ENCODE data around the gene TEX10. TPM values are rescaled to one million over a fixed set of nuclear protein-coding genes. Genes with fewer than 3 reads are reported as not detected.

Gene TEX10
- total and polyA plus RNA-seq, 9 of the 15 experiments (the other 6 are each of a cell fraction or from before 2014, with no cell fraction given): 27.8 to 60.0 (median 47.9) TPM

DNA sequence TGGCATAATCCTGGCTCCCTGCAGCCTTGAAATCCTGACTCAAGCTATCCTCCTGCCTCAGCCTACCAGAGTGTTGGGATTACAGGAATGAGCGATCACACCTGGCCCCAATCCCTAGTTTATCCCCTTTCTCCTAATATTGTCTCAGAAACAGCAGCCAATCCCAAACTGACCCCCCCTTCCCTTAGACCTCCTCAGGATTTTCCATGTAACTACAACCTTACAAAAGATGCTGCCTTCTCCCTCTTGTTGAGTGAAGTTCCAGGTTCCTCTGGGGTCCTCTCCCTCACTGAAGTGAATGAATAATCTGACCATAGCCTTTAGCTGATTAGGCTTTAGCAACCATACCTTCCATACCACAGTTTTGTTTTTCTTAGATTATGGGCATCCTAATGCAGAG is 48.3 kb upstream of the TEX10 start:
- ATAC-seq (no peak), FAIRE-seq (no peak)
- H2AFZ ChIP-seq (ENCODE audit: low read depth, low read length): no peak overlapping the region
- no peak for TF ChIP-seq SMARCA5 (IDR thresholded peaks at IDR 0.05)
- TF ChIP-seq, protein P1, sequence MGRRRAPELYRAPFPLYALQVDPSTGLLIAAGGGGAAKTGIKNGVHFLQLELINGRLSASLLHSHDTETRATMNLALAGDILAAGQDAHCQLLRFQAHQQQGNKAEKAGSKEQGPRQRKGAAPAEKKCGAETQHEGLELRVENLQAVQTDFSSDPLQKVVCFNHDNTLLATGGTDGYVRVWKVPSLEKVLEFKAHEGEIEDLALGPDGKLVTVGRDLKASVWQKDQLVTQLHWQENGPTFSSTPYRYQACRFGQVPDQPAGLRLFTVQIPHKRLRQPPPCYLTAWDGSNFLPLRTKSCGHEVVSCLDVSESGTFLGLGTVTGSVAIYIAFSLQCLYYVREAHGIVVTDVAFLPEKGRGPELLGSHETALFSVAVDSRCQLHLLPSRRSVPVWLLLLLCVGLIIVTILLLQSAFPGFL (CRISPR knock-in tag; IDR thresholded peaks at IDR 0.05): no peak
- TF ChIP-seq PRMT5 (CRISPR knock-in tag; IDR thresholded peaks at IDR 0.05): no peak
- TF ChIP-seq, protein P2, sequence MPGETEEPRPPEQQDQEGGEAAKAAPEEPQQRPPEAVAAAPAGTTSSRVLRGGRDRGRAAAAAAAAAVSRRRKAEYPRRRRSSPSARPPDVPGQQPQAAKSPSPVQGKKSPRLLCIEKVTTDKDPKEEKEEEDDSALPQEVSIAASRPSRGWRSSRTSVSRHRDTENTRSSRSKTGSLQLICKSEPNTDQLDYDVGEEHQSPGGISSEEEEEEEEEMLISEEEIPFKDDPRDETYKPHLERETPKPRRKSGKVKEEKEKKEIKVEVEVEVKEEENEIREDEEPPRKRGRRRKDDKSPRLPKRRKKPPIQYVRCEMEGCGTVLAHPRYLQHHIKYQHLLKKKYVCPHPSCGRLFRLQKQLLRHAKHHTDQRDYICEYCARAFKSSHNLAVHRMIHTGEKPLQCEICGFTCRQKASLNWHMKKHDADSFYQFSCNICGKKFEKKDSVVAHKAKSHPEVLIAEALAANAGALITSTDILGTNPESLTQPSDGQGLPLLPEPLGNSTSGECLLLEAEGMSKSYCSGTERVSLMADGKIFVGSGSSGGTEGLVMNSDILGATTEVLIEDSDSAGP (CRISPR knock-in tag; IDR thresholded peaks at IDR 0.05): no peak
- TF ChIP-seq, protein P3, sequence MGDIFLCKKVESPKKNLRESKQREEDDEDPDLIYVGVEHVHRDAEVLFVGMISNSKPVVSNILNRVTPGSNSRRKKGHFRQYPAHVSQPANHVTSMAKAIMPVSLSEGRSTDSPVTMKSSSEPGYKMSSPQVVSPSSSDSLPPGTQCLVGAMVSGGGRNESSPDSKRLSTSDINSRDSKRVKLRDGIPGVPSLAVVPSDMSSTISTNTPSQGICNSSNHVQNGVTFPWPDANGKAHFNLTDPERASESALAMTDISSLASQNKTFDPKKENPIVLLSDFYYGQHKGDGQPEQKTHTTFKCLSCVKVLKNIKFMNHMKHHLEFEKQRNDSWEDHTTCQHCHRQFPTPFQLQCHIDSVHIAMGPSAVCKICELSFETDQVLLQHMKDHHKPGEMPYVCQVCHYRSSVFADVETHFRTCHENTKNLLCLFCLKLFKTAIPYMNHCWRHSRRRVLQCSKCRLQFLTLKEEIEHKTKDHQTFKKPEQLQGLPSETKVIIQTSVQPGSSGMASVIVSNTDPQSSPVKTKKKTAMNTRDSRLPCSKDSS (IDR thresholded peaks at IDR 0.05; ENCODE audit: low read depth, partially characterized antibody): no peak
- TF ChIP-seq, protein P4, sequence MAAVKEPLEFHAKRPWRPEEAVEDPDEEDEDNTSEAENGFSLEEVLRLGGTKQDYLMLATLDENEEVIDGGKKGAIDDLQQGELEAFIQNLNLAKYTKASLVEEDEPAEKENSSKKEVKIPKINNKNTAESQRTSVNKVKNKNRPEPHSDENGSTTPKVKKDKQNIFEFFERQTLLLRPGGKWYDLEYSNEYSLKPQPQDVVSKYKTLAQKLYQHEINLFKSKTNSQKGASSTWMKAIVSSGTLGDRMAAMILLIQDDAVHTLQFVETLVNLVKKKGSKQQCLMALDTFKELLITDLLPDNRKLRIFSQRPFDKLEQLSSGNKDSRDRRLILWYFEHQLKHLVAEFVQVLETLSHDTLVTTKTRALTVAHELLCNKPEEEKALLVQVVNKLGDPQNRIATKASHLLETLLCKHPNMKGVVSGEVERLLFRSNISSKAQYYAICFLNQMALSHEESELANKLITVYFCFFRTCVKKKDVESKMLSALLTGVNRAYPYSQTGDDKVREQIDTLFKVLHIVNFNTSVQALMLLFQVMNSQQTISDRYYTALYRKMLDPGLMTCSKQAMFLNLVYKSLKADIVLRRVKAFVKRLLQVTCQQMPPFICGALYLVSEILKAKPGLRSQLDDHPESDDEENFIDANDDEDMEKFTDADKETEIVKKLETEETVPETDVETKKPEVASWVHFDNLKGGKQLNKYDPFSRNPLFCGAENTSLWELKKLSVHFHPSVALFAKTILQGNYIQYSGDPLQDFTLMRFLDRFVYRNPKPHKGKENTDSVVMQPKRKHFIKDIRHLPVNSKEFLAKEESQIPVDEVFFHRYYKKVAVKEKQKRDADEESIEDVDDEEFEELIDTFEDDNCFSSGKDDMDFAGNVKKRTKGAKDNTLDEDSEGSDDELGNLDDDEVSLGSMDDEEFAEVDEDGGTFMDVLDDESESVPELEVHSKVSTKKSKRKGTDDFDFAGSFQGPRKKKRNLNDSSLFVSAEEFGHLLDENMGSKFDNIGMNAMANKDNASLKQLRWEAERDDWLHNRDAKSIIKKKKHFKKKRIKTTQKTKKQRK (IDR thresholded peaks at IDR 0.05; ENCODE audit: borderline replicate concordance, low read depth, low read length): no peak
- no peak for TF ChIP-seq SMAD4 (CRISPR knock-in tag; conservative IDR thresholded peaks at IDR 0.05)
- TF ChIP-seq, protein P5, sequence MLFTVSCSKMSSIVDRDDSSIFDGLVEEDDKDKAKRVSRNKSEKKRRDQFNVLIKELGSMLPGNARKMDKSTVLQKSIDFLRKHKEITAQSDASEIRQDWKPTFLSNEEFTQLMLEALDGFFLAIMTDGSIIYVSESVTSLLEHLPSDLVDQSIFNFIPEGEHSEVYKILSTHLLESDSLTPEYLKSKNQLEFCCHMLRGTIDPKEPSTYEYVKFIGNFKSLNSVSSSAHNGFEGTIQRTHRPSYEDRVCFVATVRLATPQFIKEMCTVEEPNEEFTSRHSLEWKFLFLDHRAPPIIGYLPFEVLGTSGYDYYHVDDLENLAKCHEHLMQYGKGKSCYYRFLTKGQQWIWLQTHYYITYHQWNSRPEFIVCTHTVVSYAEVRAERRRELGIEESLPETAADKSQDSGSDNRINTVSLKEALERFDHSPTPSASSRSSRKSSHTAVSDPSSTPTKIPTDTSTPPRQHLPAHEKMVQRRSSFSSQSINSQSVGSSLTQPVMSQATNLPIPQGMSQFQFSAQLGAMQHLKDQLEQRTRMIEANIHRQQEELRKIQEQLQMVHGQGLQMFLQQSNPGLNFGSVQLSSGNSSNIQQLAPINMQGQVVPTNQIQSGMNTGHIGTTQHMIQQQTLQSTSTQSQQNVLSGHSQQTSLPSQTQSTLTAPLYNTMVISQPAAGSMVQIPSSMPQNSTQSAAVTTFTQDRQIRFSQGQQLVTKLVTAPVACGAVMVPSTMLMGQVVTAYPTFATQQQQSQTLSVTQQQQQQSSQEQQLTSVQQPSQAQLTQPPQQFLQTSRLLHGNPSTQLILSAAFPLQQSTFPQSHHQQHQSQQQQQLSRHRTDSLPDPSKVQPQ (CRISPR knock-in tag; IDR thresholded peaks at IDR 0.05; ENCODE audit: borderline replicate concordance): no peak
- TF ChIP-seq DIDO1 (tag; IDR thresholded peaks at IDR 0.05; ENCODE audit: low read depth): no peak
- TF ChIP-seq DDX20 (tag; IDR thresholded peaks at IDR 0.05; ENCODE audit: low read depth): no peak
- no peak for TF ChIP-seq PYGO2 (tag; IDR thresholded peaks at IDR 0.05)
- no peak for TF ChIP-seq RCOR1 (IDR thresholded peaks at IDR 0.05; ENCODE audit: borderline replicate concordance in 1 of 2, low read depth in 2 of 2, low read length in 2 of 2)

More for the DNA sequence above, 48.3 kb upstream of the TEX10 start:
- Histone ChIP-seq H3K4me1 (replicated peaks in 1 of 2; ENCODE audit: control insufficient read depth in 2 of 2, insufficient read depth in 2 of 2, low read length in 2 of 2) (peaks cover 0 to 4% of the 10 kb centered on the region in 2 experiments; a peak in 1 of 5 replicates), H3K9me1 (ENCODE audit: control insufficient read depth, insufficient read depth, low read length) (no peaks in the 10 kb centered on the region), H3K27ac (ENCODE audit: extremely low read depth, low read depth, low read length) (no peak overlapping the region), H3K9me3 (replicated peaks; ENCODE audit: control insufficient read depth, insufficient read depth, low read depth, low read length) (no peaks in the 10 kb centered on the region; the same call in 1 of the 2 replicates), H3K27me3 (ENCODE audit: control insufficient read depth in 2 of 2, insufficient read depth in 2 of 2, low read length in 2 of 2) (no peaks in the 10 kb centered on the region), H4K20me1 (replicated peaks; ENCODE audit: control insufficient read depth, insufficient read depth, low read length) (no peaks in the 10 kb centered on the region), H3K79me2 (ENCODE audit: control insufficient read depth, insufficient read depth, low read length) (no peaks in the 10 kb centered on the region), H3K9ac (ENCODE audit: insufficient read depth in 1 of 2, low read depth in 2 of 2, low read length in 2 of 2) (no peak overlapping the region), H3K4me2 (ENCODE audit: insufficient read depth, low read length) (no peak overlapping the region), H3K36me3 (ENCODE audit: control insufficient read depth, insufficient read depth, low read length) (no peaks in the 10 kb centered on the region), H3K4me3 (no peak overlapping the region)
- no TSS peak for BruUV-seq (replicated peaks)
- CTCF ChIA-PET (ENCODE audit: low intra/inter-chr PET ratio): no interaction called here
- intact Hi-C loops (cut with micrococcal nuclease) (no loop called here), in situ Hi-C loops (cut with MboI) (no loop called here)
- 10% methylated on average over 1 of the region's 1 CpG for WGBS (ENCODE audit: insufficient coverage, low coverage, missing lambda C conversion rate)
- DNase-seq (ENCODE audit: extremely low read depth in 1 of 4, low spot score in 3 of 4): no peak
- POLR2A ChIA-PET: no interaction called here
